CD4-positive, alpha-beta T cell treated with Interleukin-10 for 1 hour (primary cell): ENCODE results near the gene CLSTN1.
A peak's percentile ranks its signal among the peaks of the same experiment; 100 is the strongest.

Experiments used
- DNase-seq: peaks from one replicate; pipeline ENCODE4 v3.0.0-alpha.2; 2020

Gene CLSTN1

GRCh38 chr1:9710037-9710436 is 113.7 kb downstream of the CLSTN1 start:
- no peak for DNase-seq

GRCh38 chr1:9706178-9706577 is 117.6 kb downstream of the CLSTN1 start:
- no peak for DNase-seq

GRCh38 chr1:9705337-9706093 is 118.2 kb downstream of the CLSTN1 start:
- DNase-seq = no peak

- DNase-seq = no peak
Observed at GRCh38 chr1:9703681-9704080, 120.1 kb downstream of the CLSTN1 start.

GRCh38 chr1:9703165-9703509 is 120.6 kb downstream of the CLSTN1 start:
- DNase-seq = no peak

- no peak for DNase-seq
Observed at GRCh38 chr1:9701665-9702064, 122.1 kb downstream of the CLSTN1 start.

GRCh38 chr1:9700340-9700739 is 123.4 kb downstream of the CLSTN1 start:
- no peak for DNase-seq

- no peak for DNase-seq
Observed at GRCh38 chr1:9699361-9699760, 124.4 kb downstream of the CLSTN1 start.

- DNase-seq = no peak
Observed at GRCh38 chr1:9696793-9697192, 127.0 kb downstream of the CLSTN1 start.

GRCh38 chr1:9691691-9692090 is 132.1 kb downstream of the CLSTN1 start:
- no peak for DNase-seq

GRCh38 chr1:9691108-9691445 is 132.7 kb downstream of the CLSTN1 start:
- DNase-seq = no peak

GRCh38 chr1:9690440-9691107 is 133.2 kb downstream of the CLSTN1 start:
- no peak for DNase-seq

GRCh38 chr1:9689971-9690381 is 133.8 kb downstream of the CLSTN1 start:
- no peak for DNase-seq

GRCh38 chr1:9689011-9689706 is 134.6 kb downstream of the CLSTN1 start:
- DNase-seq = peak; percentile 83

- no peak for DNase-seq
Observed at GRCh38 chr1:9688599-9688998, 135.2 kb downstream of the CLSTN1 start.

- no peak for DNase-seq
Observed at GRCh38 chr1:9687874-9688582, 135.7 kb downstream of the CLSTN1 start.

- DNase-seq = peak; percentile 69
Observed at GRCh38 chr1:9687120-9687873, 136.5 kb downstream of the CLSTN1 start.

- no peak for DNase-seq
Observed at GRCh38 chr1:9684801-9685200, 139.0 kb downstream of the CLSTN1 start.

GRCh38 chr1:9680828-9681227 is 142.9 kb downstream of the CLSTN1 start:
- no peak for DNase-seq

GRCh38 chr1:9680091-9680490 is 143.7 kb downstream of the CLSTN1 start:
- no peak for DNase-seq
